Retinal pigment epithelial cell (primary cell): ENCODE measurements around the gene MYO18B.

Experiments used
- DNase-seq: peaks from one replicate; pipeline ENCODE4 v3.0.0-alpha.2; 2010; ENCODE audit warnings: low read depth
- H3K4me3 ChIP-seq: 2 replicates; pipeline ENCODE4 v1.5.1; 2011; ENCODE audit warnings: mild to moderate bottlenecking, low read length, control low read depth, moderate library complexity
- CTCF ChIP-seq: conservative IDR thresholded peaks from 2 replicates; pipeline ENCODE4 v1.5.1; 2011; ENCODE audit warnings: low read depth, low read length, control low read depth, inconsistent platforms

Gene MYO18B

GRCh38 chr22:25881210-25881755 lies 139.3 kb downstream of the MYO18B start:
- DNase-seq: no peak
- TF ChIP-seq CTCF: no peak
- no peak overlapping the region for H3K4me3 ChIP-seq

GRCh38 chr22:25882360-25882759 lies 140.4 kb downstream of the MYO18B start:
- no peak for TF ChIP-seq CTCF
- DNase-seq: no peak
- H3K4me3 ChIP-seq: no peak overlapping the region

GRCh38 chr22:25883482-25884033 lies 141.6 kb downstream of the MYO18B start:
- TF ChIP-seq CTCF: no peak
- no peak for DNase-seq
- H3K4me3 ChIP-seq: no peak overlapping the region

GRCh38 chr22:25884121-25884520 lies 142.1 kb downstream of the MYO18B start:
- no peak for DNase-seq
- no peak overlapping the region for H3K4me3 ChIP-seq
- TF ChIP-seq CTCF: no peak

- no peak for TF ChIP-seq CTCF
- no peak for DNase-seq
- H3K4me3 ChIP-seq: no peak overlapping the region
Measured at GRCh38 chr22:25888399-25889054, 146.5 kb downstream of the MYO18B start.

GRCh38 chr22:25890651-25891050 lies 148.7 kb downstream of the MYO18B start:
- no peak for TF ChIP-seq CTCF
- DNase-seq: no peak
- no peak overlapping the region for H3K4me3 ChIP-seq

- TF ChIP-seq CTCF: no peak
- DNase-seq: no peak
- H3K4me3 ChIP-seq: no peak overlapping the region
Measured at GRCh38 chr22:25892678-25893077, 150.7 kb downstream of the MYO18B start.
